Activated CD8-positive, alpha-beta memory T cell treated with anti-CD3 and anti-CD28 coated beads for 4 hours (primary cell): ENCODE measurements around the gene ZBTB7C.

ENCODE experiments used
- DNase-seq, 2 donors: peaks; one replicate each; pipeline ENCODE4 v3.0.0-alpha.2; 2020; ENCODE audit warnings: low read depth in 2 of 2

ZBTB7C gene

GRCh38 chr18:48326901-48327675 lies 82.1 kb downstream of the ZBTB7C start:
- no peak for DNase-seq

DNA sequence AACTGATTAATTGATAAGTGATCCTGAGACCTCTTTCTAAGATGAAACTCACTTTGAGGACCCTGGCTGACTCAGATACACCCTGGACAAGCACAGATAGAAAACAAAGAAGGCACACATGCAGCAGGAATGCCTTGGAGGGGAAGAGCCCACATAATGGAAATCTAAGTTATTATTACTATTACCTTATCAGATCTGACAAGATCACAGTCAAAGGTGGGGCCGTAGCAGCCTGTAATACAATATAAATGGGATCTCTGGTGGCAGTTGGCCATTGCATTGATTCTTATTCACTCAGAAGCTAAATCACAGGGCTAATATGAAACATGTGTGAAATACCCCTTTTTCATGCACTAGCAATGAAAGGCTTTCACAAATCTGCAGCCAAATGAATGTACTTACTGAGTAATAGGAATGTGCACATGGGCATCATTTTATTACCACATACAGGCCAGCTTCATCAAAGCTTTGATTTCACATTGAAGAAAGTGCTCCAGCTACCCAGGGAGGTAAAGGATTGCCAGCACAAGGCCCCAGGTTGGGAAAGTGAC lies 84.0 kb downstream of the ZBTB7C start:
- no peak for DNase-seq

DNA sequence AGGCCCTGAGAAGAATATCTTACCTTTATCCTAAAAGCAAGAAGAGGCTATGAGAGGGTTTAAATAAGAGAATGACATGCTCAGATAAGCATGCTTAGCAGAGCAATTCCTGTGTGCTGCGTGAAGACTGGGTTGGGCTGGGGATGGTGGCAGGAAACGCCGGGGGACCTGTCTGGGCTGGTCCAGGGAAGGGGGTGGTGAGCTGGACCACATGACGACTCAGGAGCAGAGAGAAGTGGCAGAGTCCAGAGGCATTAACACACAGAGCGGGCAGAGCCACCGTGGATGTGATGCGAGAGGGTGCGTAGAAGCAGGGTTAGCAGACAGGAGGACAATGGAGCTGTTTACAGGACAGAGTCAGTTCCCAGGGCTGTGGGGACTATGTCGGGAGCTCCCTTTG lies 84.5 kb downstream of the ZBTB7C start:
- DNase-seq: no peak

DNA sequence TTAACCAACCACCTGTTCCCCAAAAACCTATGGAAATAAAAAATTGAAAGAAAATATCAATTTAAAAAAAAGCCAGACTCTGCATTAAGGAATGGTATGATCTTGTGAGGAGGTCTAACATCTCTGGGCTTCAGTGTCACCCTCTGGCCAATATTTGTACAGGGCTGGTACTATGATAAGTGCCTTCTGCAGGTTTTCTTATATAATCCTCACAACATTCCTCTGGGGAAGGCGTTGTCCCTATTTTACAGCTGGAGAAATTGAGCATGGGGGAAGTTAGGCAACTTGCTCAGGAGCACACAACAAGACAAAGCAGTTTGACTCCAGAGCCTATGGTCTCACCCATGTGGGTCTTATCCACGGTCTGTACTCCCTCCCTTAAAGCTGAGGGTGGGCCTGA lies 86.0 kb downstream of the ZBTB7C start:
- no peak for DNase-seq

DNA sequence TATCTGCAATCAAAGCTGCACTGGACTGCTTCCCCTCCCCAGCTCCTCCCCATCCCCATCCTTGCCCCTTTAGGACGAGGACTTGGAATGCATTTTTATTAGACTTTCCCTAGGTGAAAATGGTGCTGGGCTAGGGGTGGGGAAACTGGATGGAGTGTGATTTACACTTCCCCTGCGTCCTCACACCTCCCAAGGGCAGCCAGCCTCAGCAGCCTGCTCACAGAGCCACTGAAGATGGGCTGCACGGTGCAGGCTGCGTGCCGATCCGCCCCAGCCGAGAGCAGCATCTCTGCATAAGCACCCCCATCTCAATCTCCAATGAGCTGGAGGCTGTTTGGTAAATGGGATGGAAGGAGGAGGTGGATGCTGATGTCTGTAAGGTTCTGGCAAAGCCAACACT lies 87.6 kb downstream of the ZBTB7C start:
- no peak for DNase-seq

DNA sequence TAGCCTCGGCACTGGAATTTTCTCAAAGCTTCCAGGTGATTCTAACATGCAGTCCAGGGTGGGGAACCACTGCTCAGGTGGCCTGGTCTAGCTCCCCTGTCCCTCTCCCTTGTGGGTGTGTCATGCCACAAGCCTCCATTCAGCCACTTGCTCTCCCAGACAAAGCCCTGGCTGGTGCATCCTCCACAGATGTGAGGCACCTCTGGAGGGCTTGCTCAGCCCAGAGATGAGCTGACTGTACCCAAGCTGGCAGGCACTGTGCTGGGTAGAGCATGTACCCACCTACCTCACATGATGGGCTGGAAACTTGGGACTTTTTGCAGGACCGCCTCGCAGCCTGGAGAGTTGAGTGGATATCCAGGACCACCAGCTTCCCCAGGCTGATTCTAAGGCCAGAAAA lies 88.1 kb downstream of the ZBTB7C start:
- DNase-seq: no peak

- no peak for DNase-seq
Observed at GRCh38 chr18:48320639-48320945, 88.6 kb downstream of the ZBTB7C start.

DNA sequence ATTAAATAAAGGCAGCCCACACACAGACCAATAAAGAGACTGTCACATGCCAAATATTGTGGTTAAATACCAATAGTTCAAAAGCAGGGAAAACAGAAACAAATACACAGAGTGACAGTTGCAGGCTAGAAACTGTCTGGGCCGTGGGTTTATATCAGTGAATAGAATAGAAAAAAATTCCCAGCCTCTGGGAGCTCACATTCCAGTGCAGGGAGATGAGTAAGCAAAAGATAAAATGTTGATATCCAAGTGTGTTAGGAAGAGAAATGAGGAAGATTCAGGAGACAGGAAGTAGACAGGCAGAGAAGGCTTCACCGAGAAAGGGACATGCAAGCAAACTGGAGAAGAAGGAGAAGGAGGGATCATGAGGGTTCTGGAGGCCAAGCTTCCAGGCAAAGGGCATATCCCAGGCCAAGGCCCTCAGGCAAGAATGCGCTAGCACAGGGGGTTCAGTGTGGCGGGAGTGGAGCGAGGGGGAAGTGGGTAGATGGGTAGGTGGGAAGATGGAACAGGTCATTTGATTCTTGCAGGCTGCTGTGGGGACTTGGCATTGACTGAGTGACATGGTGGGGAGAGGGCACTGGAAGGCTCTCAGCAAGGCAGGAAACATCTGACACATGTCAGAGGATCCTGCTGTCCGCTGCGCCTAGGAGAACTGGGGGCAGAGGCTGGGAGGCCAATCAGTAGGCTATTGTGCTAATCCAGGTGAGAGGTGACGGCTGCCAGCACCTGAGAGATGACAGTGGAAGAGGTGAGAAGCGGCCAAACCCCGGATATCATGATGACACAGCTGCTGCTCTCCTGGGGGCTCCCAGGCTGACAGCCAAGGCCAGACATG lies 89.2 kb downstream of the ZBTB7C start:
- DNase-seq: no peak

- DNase-seq: no peak
Observed at GRCh38 chr18:48318436-48318835, 90.7 kb downstream of the ZBTB7C start.

- no peak for DNase-seq
Observed at GRCh38 chr18:48317781-48318381, 91.3 kb downstream of the ZBTB7C start.

DNA sequence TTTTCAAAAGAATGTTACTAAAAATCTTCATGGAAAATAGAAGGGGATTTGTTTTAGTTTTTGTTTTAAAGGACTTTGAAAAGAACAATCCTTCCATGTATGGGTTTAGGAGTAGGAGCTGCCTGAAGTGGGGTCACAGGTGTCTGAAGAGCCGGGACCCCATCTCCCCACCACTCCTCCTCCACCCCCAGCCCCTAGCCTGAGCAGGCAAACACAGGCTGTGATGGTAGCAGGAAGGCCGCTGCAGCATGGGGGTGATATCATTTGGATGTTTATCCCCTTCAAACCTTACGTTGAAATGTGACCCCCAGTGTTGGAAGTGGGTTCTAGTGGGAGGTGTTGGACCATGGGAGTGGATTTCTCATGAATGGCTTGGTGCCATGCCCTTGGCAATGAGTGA lies 93.0 kb downstream of the ZBTB7C start:
- no peak for DNase-seq

GRCh38 chr18:48314690-48315089 lies 94.5 kb downstream of the ZBTB7C start:
- DNase-seq: no peak

- no peak for DNase-seq
Observed at GRCh38 chr18:48313792-48314191, 95.4 kb downstream of the ZBTB7C start.

GRCh38 chr18:48312066-48312465 lies 97.1 kb downstream of the ZBTB7C start:
- no peak for DNase-seq

GRCh38 chr18:48310999-48311398 lies 98.2 kb downstream of the ZBTB7C start:
- DNase-seq: no peak

- DNase-seq: no peak
Observed at GRCh38 chr18:48310353-48310752, 98.8 kb downstream of the ZBTB7C start.

DNA sequence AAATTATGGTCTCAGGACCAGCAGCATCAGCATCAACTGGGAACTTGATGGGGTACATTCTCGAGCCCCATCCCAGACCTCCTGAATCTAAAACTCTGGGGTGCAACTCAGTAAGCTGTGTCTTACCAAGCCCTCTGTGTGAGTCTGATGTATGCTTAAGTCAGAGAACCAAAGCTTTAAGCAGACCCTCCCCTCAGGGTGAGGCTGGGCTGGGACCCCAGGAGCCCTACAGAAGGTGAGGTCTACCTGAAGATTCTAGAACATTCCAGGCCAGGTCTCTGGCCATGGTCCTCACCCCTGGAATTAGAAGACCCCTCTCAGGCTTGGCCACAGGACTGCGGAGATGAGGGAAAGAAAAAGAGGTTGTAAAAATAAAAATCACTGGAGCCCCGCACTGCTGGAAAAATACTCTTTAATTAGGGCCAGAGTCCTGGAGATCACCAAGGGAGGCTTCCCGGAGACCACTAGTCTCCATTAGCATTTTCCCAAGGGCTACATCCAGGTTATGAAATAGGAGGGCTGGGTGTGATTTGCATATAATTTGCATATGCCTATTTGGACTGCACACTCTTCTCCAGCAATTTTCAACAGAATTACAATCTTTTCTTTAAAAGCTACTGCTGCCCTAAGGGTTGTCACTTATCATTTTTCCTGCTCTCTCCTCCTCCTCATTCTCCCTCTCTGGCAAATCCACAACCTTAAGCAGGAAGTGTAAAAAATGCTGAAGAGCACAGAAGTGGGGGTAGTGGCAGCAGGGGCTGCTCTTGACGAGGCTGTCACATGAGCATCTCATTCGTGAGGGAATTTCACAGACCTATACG lies 100.2 kb downstream of the ZBTB7C start:
- no peak for DNase-seq

DNA sequence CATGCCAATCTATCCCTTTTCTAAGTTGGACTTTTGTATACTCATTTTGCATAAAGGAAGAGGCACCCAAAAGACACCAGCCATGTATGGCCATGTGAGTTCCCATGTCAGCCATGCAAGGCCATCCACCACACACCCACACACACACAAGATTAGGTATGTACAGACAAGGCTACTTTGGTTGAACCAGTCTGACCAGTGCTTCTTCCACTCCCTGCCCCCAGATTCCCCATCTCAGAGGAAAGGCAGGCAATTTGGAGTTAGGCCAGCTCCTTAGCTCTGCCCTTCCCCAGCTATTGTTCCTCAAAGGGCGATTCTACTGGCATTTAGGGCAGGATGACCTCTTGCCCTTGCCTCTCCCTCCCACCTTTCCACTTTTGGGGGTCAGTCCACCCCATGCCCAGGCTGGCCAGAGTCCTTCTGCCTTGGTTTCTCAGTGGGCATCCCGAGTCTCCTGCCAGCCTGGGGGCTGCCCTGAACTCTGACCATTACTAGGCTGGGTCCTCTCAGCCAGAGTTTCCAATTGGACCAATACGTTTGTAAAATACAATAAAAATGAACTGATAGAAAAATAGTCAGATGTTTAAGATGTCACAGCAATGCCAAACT lies 101.1 kb downstream of the ZBTB7C start:
- no peak for DNase-seq

GRCh38 chr18:48306838-48307237 lies 102.3 kb downstream of the ZBTB7C start:
- no peak for DNase-seq

DNA sequence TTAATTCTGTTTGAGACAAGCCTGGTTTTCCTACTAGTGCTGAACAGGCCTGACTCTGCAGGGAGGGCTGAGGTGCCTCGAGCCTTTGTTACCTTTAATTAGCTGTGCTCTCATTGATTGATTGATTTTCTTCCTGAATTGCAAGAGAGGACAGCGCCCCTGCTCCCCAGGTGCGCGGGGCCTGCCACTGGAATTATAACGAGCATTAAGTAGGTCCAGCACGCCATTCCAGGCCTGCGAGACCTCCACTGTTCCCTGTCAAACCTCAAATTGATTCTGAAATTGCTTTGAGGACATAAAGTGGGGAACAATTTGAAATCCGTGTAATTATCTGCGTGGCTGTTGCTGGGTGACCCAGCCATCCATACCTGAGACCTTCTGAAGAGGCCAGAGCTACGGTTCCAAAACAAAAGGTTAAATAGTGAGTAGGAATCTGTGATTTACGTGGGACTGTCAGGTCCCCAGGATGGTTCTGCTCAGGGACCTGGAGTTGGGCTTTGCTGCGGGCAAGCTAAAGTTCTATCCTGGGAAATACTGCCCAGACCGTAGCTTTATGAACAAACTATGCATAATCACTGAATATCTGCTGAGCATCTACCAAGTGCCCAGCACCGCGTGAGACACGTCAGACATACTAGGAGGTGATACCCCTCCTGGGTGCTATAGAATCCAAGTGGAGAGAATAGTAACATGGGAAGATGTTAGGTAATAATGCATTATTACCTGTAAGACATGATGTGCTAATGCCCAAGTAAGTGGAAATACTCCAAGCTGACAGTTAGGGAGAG lies 104.1 kb downstream of the ZBTB7C start:
- DNase-seq: no peak

DNA sequence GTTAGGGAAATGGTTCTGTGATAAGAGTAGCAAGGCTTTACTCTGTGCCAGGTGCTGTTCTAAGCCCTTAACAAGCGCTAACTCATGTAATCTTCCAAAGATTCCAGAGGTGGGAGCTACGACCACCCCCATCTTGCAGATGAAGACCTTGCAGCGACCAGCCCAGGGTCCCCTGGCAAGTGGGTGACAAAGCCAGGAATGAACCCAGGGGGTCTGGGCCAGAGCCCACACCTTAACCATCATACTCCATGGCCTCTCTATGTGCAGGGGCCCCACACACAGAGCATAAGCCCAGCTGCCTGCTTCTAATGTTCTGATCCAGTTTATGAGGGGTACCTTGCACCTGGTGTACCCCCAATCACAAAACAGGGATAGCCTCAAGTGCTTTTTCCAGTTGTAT lies 105.3 kb downstream of the ZBTB7C start:
- no peak for DNase-seq
